Stimulated activated CD4-positive, alpha-beta T cell treated with anti-CD3 and anti-CD28 coated beads, Interleukin-1b, Interleukin-23, amount 100 ng/mL, for 1 hour (primary cell): ENCODE results near the gene TBX2.

Experiments used
- DNase-seq, 2 donors: peaks; one replicate each; pipeline ENCODE4 v3.0.0-alpha.2; 2020; ENCODE audit warnings: low read depth in 2 of 2

TBX2 gene

GRCh38 chr17:61402073-61402541 is 2.5 kb downstream of the TBX2 start:
- no peak for DNase-seq

- DNase-seq, result no peak
Measured at GRCh38 chr17:61402978-61403800, 3.5 kb downstream of the TBX2 start.

- no peak for DNase-seq
Measured at GRCh38 chr17:61403801-61404662, 4.4 kb downstream of the TBX2 start.

GRCh38 chr17:61404663-61404912 is 4.9 kb downstream of the TBX2 start:
- DNase-seq, result no peak

GRCh38 chr17:61404913-61405685 is 5.5 kb downstream of the TBX2 start:
- DNase-seq, result no peak

GRCh38 chr17:61405686-61406536 is 6.3 kb downstream of the TBX2 start:
- DNase-seq, result no peak

- DNase-seq, result no peak
Measured at GRCh38 chr17:61406537-61406845, 6.8 kb downstream of the TBX2 start.

- no peak for DNase-seq
Measured at GRCh38 chr17:61406971-61407911, 7.6 kb downstream of the TBX2 start.

GRCh38 chr17:61408151-61409041 is 8.8 kb downstream of the TBX2 start:
- no peak for DNase-seq

GRCh38 chr17:61409301-61410112 is 9.9 kb downstream of the TBX2 start:
- no peak for DNase-seq

- peak in 1 of 2 donors; percentile 53 for DNase-seq
Measured at GRCh38 chr17:61410141-61411010, 10.7 kb downstream of the TBX2 start.

GRCh38 chr17:61411011-61411260 is 11.3 kb downstream of the TBX2 start:
- DNase-seq, result no peak

- DNase-seq, result no peak
Measured at GRCh38 chr17:61411261-61412142, 11.9 kb downstream of the TBX2 start.

- DNase-seq, result peak; percentile 32 to 70
Measured at GRCh38 chr17:61412143-61412859, 12.7 kb downstream of the TBX2 start.

GRCh38 chr17:61412860-61413660 is 13.4 kb downstream of the TBX2 start:
- DNase-seq, result no peak
